Activated CD4-positive, alpha-beta memory T cell treated with anti-CD3 and anti-CD28 coated beads for 36 hours (primary cell): ENCODE data around the gene DARS1. TPM values are rescaled to one million over a fixed set of nuclear protein-coding genes. Genes with fewer than 3 reads are reported as not detected.

Experiments used
- CTCF ChIA-PET: fragments of 350-600 bp; sonication (Branson Sonifier 250); formaldehyde crosslinking; loops from one replicate; lab custom pipeline; 2021; ENCODE audit warnings: antibody characterized with exemption, inconsistent platforms; lab: Charles Lee
- POLR2A ChIA-PET: fragments of 350-600 bp; sonication (Branson Sonifier 250); formaldehyde crosslinking; loops from one replicate; lab custom pipeline; 2021; ENCODE audit warnings: antibody characterized with exemption; lab: Charles Lee
- DNase-seq: peaks from one replicate; pipeline ENCODE4 v3.0.0-alpha.2; 2020
- H3K27ac Mint-ChIP-seq: one replicate; pipeline ENCODE4 v1.8.0; 2021; ENCODE audit warnings: mixed read lengths
- H3K27me3 Mint-ChIP-seq: one replicate; pipeline ENCODE4 v1.8.0; 2021; ENCODE audit warnings: mixed read lengths
- H3K36me3 Mint-ChIP-seq: one replicate; pipeline ENCODE4 v1.8.0; 2021; ENCODE audit warnings: mixed read lengths
- H3K4me1 Mint-ChIP-seq: one replicate; pipeline ENCODE4 v1.8.0; 2021; ENCODE audit warnings: low read depth, mixed read lengths
- H3K4me3 Mint-ChIP-seq: one replicate; pipeline ENCODE4 v1.8.0; 2021; ENCODE audit warnings: mild to moderate bottlenecking, mixed read lengths
- H3K9me3 Mint-ChIP-seq: one replicate; pipeline ENCODE4 v1.8.0; 2021; ENCODE audit warnings: mixed read lengths
- intact Hi-C: fragments of 100-400 bp; cut with micrococcal nuclease; formaldehyde crosslinking; loops from one replicate; pipeline ENCODE4 v1.15.1; 2023
- total RNA-seq, 2 experiments: library from RNA; stranded (reverse); gene quantifications; one replicate each; pipeline ENCODE4 v1.2.3, GENCODE V29; 2021

DARS1 gene
- total RNA-seq, result 100 to 1,000 TPM; 215 to 218 TPM

- POLR2A ChIA-PET, result interaction anchor here (0.8 to 4.3 kb wide), 14 partner anchors 11 to 396 kb away, joined by 3 to 44 read pairs (median 4); partner anchors contain the start of gene MCM6
- peaks cover 35% of the 10 kb centered on the region for H3K36me3 Mint-ChIP-seq
- H3K27me3 Mint-ChIP-seq, result no peaks in the 10 kb centered on the region
- H3K4me3 Mint-ChIP-seq, result peak within 1 kb of the TSS; percentile 90
- peaks cover 48% of the 10 kb centered on the region for H3K4me1 Mint-ChIP-seq
- intact Hi-C loops, result loop anchor here (1.0 to 10.0 kb wide), 14 partner anchors 11 to 1070 kb away; partner anchors contain the start of genes CCNT2, MCM6, R3HDM1 and UBXN4
- no peaks in the 10 kb centered on the region for H3K9me3 Mint-ChIP-seq
- DNase-seq, result peak; percentile 92
- CTCF ChIA-PET, result interaction anchor here (1.0 to 1.9 kb wide), 5 partner anchors 65 to 399 kb away, joined by 3 to 8 read pairs (median 6); no protein-coding TSS in a partner anchor
- H3K27ac Mint-ChIP-seq, result peak within 1 kb of the TSS; percentile 97
Observed at GRCh38 chr2:135985018-135985825, at the start of gene DARS1. Gene DARS1 (minus strand): TSS chr2:135985626. CDS start chr2:135985468, 158 bp downstream.

- CTCF ChIA-PET, result no interaction called here
- POLR2A ChIA-PET, result no interaction called here
- peak; percentile 22 for DNase-seq
- Mint-ChIP-seq H3K4me3 (no peak overlapping the region), H3K9me3 (peaks cover 2% of the 10 kb centered on the region), H3K4me1 (peaks cover 5% of the 10 kb centered on the region), H3K36me3 (no peaks in the 10 kb centered on the region), H3K27ac (no peak overlapping the region), H3K27me3 (no peaks in the 10 kb centered on the region)
- intact Hi-C loops, result no loop called here
Observed at GRCh38 chr2:136034629-136035028, 49.2 kb upstream of the DARS1 start.

DNA sequence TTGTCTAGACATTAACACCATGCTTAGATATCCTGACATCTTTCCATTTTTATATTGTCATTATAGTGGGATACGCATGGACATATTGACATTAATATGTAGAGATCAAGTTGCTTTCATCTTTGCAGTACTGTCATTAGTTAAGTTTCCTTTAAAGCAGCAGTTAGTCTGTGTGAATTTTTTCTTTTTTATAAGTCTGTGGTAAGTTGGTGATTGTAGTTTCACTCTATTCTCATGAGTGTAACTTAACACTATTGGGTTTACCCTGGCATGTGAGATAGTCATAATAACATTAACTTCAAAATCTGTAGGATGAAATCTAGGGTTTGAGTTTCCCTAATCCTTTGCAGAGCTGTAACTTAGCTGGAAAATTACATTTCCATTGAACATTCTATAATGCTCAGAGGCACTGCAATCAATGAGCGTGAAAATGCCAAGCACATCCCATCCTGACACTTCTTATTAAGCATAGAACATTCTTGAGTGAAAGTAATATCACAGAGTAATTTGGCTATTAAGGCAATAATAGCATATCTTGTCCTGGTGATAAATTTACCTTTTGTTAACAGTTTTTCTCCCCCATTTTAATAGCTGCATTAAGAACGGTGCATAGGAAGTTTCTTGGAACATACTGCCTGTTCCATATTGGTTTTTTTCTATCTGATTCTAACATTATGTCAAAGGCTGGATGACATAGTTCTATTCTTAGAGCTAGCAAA, 47.5 kb upstream of the DARS1 start:
- CTCF ChIA-PET, result no interaction called here
- H3K4me1 Mint-ChIP-seq, result peaks cover 5% of the 10 kb centered on the region
- no peaks in the 10 kb centered on the region for H3K36me3 Mint-ChIP-seq
- H3K9me3 Mint-ChIP-seq, result no peaks in the 10 kb centered on the region
- POLR2A ChIA-PET, result interaction anchor here (0.9 kb wide), 1 partner anchor 23 kb away, joined by 3 read pairs; no protein-coding TSS in a partner anchor
- no peaks in the 10 kb centered on the region for H3K27me3 Mint-ChIP-seq
- no peak overlapping the region for H3K4me3 Mint-ChIP-seq
- no peak overlapping the region for H3K27ac Mint-ChIP-seq
- intact Hi-C loops, result no loop called here
- DNase-seq, result no peak

- Mint-ChIP-seq H3K27ac (no peak overlapping the region), H3K27me3 (no peaks in the 10 kb centered on the region)
- CTCF ChIA-PET, result no interaction called here
Observed at GRCh38 chr2:136032192-136032591, 46.8 kb upstream of the DARS1 start.

DNA sequence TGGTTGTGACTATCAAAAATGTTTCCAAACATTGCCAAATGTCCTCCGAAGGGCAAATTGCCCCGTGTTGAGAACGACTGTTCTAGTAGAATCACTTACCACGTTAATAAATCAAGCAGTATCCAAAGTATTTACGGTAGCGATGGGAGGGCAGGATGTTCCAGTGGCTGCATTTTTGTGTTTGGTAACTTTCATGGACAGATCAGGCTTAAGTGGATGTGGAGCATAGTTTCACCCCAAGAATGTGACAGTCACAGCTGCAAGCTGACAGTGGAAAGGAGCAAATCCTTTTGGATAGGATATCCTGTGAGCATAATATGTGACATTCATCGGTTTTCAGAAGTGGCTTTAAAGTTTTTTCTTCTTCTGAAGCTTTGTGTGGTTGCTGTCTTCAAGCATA, 46.3 kb upstream of the DARS1 start:
- H3K4me1 Mint-ChIP-seq, result peaks cover 5% of the 10 kb centered on the region
- intact Hi-C loops, result no loop called here
- H3K27ac Mint-ChIP-seq, result no peak overlapping the region
- no peaks in the 10 kb centered on the region for H3K36me3 Mint-ChIP-seq
- H3K4me3 Mint-ChIP-seq, result no peak overlapping the region
- H3K9me3 Mint-ChIP-seq, result no peaks in the 10 kb centered on the region
- ChIA-PET POLR2A (no interaction called here), CTCF (no interaction called here)
- no peaks in the 10 kb centered on the region for H3K27me3 Mint-ChIP-seq
- no peak for DNase-seq

More at GRCh38 chr2:136032192-136032591, 46.8 kb upstream of the DARS1 start:
- Mint-ChIP-seq H3K36me3 (no peaks in the 10 kb centered on the region), H3K9me3 (no peaks in the 10 kb centered on the region), H3K4me3 (no peak overlapping the region), H3K4me1 (peaks cover 5% of the 10 kb centered on the region)
- intact Hi-C loops, result no loop called here
- POLR2A ChIA-PET, result no interaction called here
- no peak for DNase-seq

- intact Hi-C loops, result no loop called here
- ChIA-PET CTCF (no interaction called here), POLR2A (no interaction called here)
- peaks cover 5% of the 10 kb centered on the region for H3K4me1 Mint-ChIP-seq
- no peaks in the 10 kb centered on the region for H3K9me3 Mint-ChIP-seq
- no peak for DNase-seq
- no peaks in the 10 kb centered on the region for H3K27me3 Mint-ChIP-seq
- no peaks in the 10 kb centered on the region for H3K36me3 Mint-ChIP-seq
- no peak overlapping the region for H3K4me3 Mint-ChIP-seq
- H3K27ac Mint-ChIP-seq, result no peak overlapping the region
Observed at GRCh38 chr2:136030406-136030805, 45.0 kb upstream of the DARS1 start.

GRCh38 chr2:136029149-136029548, 43.7 kb upstream of the DARS1 start:
- no peaks in the 10 kb centered on the region for H3K27me3 Mint-ChIP-seq
- POLR2A ChIA-PET, result no interaction called here
- H3K9me3 Mint-ChIP-seq, result no peaks in the 10 kb centered on the region
- no peak overlapping the region for H3K4me3 Mint-ChIP-seq
- CTCF ChIA-PET, result no interaction called here
- H3K36me3 Mint-ChIP-seq, result no peaks in the 10 kb centered on the region
- intact Hi-C loops, result no loop called here
- no peak for DNase-seq
- no peaks in the 10 kb centered on the region for H3K4me1 Mint-ChIP-seq
- no peak overlapping the region for H3K27ac Mint-ChIP-seq

DNA sequence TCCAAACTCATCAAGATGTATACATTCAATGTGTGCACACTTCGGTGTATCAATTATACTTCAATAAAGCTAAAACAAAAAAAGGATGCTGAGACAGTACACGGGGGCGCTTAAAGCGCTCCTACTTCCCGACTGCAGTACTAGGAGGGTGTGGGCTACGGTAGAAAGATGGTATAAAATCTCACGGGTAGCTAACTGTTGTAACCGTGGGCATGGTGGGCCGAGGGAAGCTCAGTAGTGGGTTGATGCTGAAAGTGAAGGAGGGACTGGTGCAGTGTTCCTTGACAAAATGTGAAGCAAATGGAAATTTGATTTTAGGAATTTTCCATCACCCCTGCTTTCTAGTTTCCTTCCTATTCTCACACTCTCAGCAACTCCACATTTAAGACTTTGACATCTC, 42.6 kb upstream of the DARS1 start:
- H3K27me3 Mint-ChIP-seq, result no peaks in the 10 kb centered on the region
- CTCF ChIA-PET, result no interaction called here
- intact Hi-C loops, result no loop called here

DNA sequence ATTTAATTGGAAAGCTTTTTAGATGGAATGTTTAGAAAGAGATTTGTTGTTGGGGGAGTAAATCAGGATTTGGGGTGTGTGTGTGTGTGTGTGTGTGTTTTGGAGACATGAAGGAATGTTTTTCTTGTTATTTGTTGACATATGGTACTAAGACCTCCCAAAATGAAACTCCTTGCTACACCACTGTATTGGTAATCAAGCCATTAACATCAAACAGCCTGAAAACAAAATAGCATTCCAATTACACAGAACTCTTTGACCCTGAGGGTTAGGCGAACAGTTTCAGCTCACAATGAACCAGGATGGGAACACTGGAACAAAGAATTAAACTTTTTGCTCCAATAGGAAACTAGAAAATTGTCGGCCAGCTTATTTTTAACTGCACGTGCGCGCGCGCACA, 41.7 kb upstream of the DARS1 start:
- DNase-seq, result no peak
- ChIA-PET POLR2A (no interaction called here), CTCF (no interaction called here)
- H3K36me3 Mint-ChIP-seq, result no peaks in the 10 kb centered on the region
- H3K27me3 Mint-ChIP-seq, result no peaks in the 10 kb centered on the region
- no peak overlapping the region for H3K4me3 Mint-ChIP-seq
- intact Hi-C loops, result no loop called here
- no peaks in the 10 kb centered on the region for H3K9me3 Mint-ChIP-seq
- H3K27ac Mint-ChIP-seq, result no peak overlapping the region
- H3K4me1 Mint-ChIP-seq, result no peaks in the 10 kb centered on the region

More for the DNA sequence above, 42.6 kb upstream of the DARS1 start:
- Mint-ChIP-seq H3K4me1 (no peaks in the 10 kb centered on the region), H3K9me3 (no peaks in the 10 kb centered on the region), H3K27ac (no peak overlapping the region), H3K36me3 (no peaks in the 10 kb centered on the region), H3K4me3 (no peak overlapping the region)
- no peak for DNase-seq
- POLR2A ChIA-PET, result no interaction called here

GRCh38 chr2:136025057-136025973, 39.9 kb upstream of the DARS1 start:
- ChIA-PET CTCF (interaction anchor here (1.4 kb wide), 1 partner anchor 27 kb away, joined by 3 read pairs; no protein-coding TSS in a partner anchor), POLR2A (no interaction called here)
- H3K9me3 Mint-ChIP-seq, result no peaks in the 10 kb centered on the region
- intact Hi-C loops, result no loop called here
- no peaks in the 10 kb centered on the region for H3K36me3 Mint-ChIP-seq
- DNase-seq, result peak; percentile 38
- no peaks in the 10 kb centered on the region for H3K27me3 Mint-ChIP-seq
- H3K4me1 Mint-ChIP-seq, result no peaks in the 10 kb centered on the region
- H3K4me3 Mint-ChIP-seq, result no peak overlapping the region
- H3K27ac Mint-ChIP-seq, result no peak overlapping the region

DNA sequence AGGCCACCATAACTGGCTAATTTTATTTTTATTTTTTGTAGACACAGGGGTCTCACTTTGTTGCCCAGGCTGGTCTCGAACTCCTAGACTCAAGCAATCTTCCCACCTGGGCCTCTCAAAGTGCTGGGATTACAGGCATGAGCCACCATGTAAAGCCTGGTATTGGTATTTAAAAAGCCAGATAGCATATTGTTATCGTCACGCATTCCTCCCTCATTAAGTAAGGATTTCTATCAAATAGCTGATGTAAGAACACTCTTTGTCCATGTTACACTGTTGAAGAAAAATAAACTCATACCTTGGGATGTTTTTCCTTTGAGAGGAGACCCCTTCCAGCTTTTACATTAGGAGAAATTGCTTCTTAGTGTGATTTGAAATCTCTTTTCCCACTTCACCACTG, 39.2 kb upstream of the DARS1 start:
- Mint-ChIP-seq H3K9me3 (no peaks in the 10 kb centered on the region), H3K4me1 (no peaks in the 10 kb centered on the region), H3K4me3 (no peak overlapping the region), H3K27me3 (no peaks in the 10 kb centered on the region), H3K27ac (no peak overlapping the region), H3K36me3 (no peaks in the 10 kb centered on the region)
- intact Hi-C loops, result no loop called here
- CTCF ChIA-PET, result no interaction called here
- POLR2A ChIA-PET, result no interaction called here
- DNase-seq, result no peak
